ENCODE data around the gene SLC16A4.

DNA sequence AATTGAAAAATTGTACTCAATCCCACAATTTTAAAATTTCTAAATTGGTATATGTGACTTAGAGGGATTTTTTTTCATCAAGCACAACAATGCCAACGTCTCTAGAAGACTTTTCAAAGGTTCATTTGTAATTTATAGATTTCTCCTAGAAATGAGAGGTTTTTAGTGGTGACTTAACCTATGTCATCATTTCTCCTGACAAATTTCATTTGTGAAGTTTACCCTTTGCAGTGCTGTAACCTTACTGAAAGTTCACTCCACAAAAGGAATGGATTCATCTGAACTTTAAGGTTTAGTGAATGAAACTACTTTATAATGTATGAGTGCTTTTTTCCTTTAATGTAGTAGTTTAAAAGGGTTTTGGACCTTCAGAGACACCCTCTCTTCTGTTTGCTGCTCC, 35.5 kb downstream of the SLC16A4 start:
- TF ChIP-seq CTCF (IDR thresholded peaks at IDR 0.05; ENCODE audit: low read depth, low read length) (no peak), MYC (IDR thresholded peaks at IDR 0.05; ENCODE audit: low read depth, low read length) (no peak), POLR2A (IDR thresholded peaks at IDR 0.05; ENCODE audit: extremely low read depth, insufficient read length) (no peak), MAX (IDR thresholded peaks at IDR 0.05; ENCODE audit: low read depth, low read length) (no peak)

Data from NB4 (cell line).